Neural progenitor cell (in vitro differentiated cells): ENCODE results near the gene EPHB6. TPM values are rescaled to one million over a fixed set of nuclear protein-coding genes. Genes with fewer than 3 reads are reported as not detected.

Experiments used
- DNase-seq: peaks from one replicate; pipeline ENCODE4 v3.0.0-alpha.2; 2016; ENCODE audit warnings: low spot score
- H2AFZ ChIP-seq: fragments of 200-600 bp; sonication (generic); replicated peaks from 2 replicates; pipeline ENCODE4 v1.6.1; 2016; ENCODE audit warnings: antibody characterized with exemption
- H3F3A ChIP-seq: fragments of 200-600 bp; sonication (generic); 2 replicates; pipeline ENCODE4 v1.6.1; 2016; ENCODE audit warnings: antibody characterized with exemption, low read depth
- H3K27ac ChIP-seq: fragments of 200-600 bp; sonication (generic); 2 replicates; pipeline ENCODE4 v1.5.1; 2016; ENCODE audit warnings: mild to moderate bottlenecking
- H3K27me3 ChIP-seq: fragments of 200-600 bp; sonication (generic); 2 replicates; pipeline ENCODE4 v1.6.1; 2016; ENCODE audit warnings: mild to moderate bottlenecking, moderate library complexity
- H3K36me3 ChIP-seq: fragments of 200-600 bp; sonication (generic); 2 replicates; pipeline ENCODE4 v1.5.1; 2016
- H3K4me1 ChIP-seq: fragments of 200-600 bp; sonication (generic); 2 replicates; pipeline ENCODE4 v1.6.1; 2016; ENCODE audit warnings: mixed run types
- H3K4me2 ChIP-seq: fragments of 200-600 bp; sonication (generic); 2 replicates; pipeline ENCODE4 v1.6.1; 2016
- H3K4me3 ChIP-seq: fragments of 200-600 bp; sonication (generic); 2 replicates; pipeline ENCODE4 v1.5.1; 2016
- H3K79me2 ChIP-seq: fragments of 200-600 bp; sonication (generic); 2 replicates; pipeline ENCODE4 v1.6.1; 2016; ENCODE audit warnings: low read depth
- H3K9ac ChIP-seq: fragments of 200-600 bp; sonication (generic); 2 replicates; pipeline ENCODE4 v1.6.1; 2016
- H3K9me3 ChIP-seq: fragments of 200-600 bp; sonication (generic); 2 replicates; pipeline ENCODE4 v1.5.1; 2016; ENCODE audit warnings: low read depth
- H4K20me1 ChIP-seq: fragments of 200-600 bp; sonication (generic); 2 replicates; pipeline ENCODE4 v1.6.1; 2016; ENCODE audit warnings: low read depth
- H3K27ac Mint-ChIP-seq: 3 replicates; pipeline ENCODE4 v1.8.0; 2021; ENCODE audit warnings: mixed read lengths
- H3K27me3 Mint-ChIP-seq: 2 replicates; pipeline ENCODE4 v1.8.0; 2022; ENCODE audit warnings: low read depth, mild to moderate bottlenecking, inconsistent platforms, moderate library complexity, mixed read lengths; ENCODE audit not compliant: insufficient read depth
- H3K36me3 Mint-ChIP-seq: 3 replicates; pipeline ENCODE4 v1.8.0; 2021; ENCODE audit warnings: mixed read lengths
- H3K4me1 Mint-ChIP-seq: 3 replicates; pipeline ENCODE4 v1.8.0; 2021; ENCODE audit warnings: mixed read lengths
- H3K4me3 Mint-ChIP-seq: 3 replicates; pipeline ENCODE4 v1.8.0; 2021; ENCODE audit warnings: mild to moderate bottlenecking, moderate library complexity, mixed read lengths
- H3K9me3 Mint-ChIP-seq: 3 replicates; pipeline ENCODE4 v1.8.0; 2020; ENCODE audit warnings: mixed read lengths
- EZH2 ChIP-seq: fragments of 200-600 bp; sonication (generic); IDR thresholded peaks from 2 replicates; pipeline ENCODE4 v1.6.1; 2017; ENCODE audit warnings: antibody characterized with exemption, mild to moderate bottlenecking, moderate library complexity
- EZH2phosphoT487 ChIP-seq: fragments of 200-600 bp; sonication (generic); IDR thresholded peaks from 2 replicates; pipeline ENCODE4 v1.6.1; 2017; ENCODE audit warnings: antibody characterized with exemption
- total RNA-seq: library from RNA; depleted of rRNA; stranded (reverse); fragments of >200 nt; gene quantifications from 2 replicates; pipeline ENCODE4 v1.2.3, GENCODE V29; 2015; ENCODE audit warnings: low replicate concordance
- TF ChIP-seq, protein P1 (sequence below): fragments of 200-600 bp; sonication (generic); IDR thresholded peaks from 2 replicates; pipeline ENCODE4 v1.5.1; 2017; ENCODE audit warnings: antibody characterized with exemption, mild to moderate bottlenecking

EPHB6 gene
- total RNA-seq, 1 donor from 2014 or later: 4.8 TPM

DNA sequence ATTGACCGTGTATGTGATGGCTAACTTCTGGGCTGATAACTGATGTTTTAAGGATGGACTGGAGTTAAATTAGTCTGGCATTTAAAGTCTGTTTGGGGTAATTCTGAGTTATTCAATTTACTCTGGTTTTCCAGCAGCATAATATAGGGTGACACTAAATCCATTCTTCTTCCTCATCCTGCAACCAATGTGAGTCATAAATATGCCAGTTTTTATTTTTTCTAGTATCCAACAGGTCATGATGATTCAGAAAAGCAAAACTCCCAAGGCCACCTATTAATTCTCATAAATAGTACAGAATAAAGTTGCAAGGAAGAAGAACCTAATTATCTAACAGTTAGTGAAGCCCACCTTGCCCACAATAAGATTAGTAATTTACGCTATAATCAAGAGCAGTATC, 7.5 kb upstream of the EPHB6 start:
- Mint-ChIP-seq H3K36me3 (no peaks in the 10 kb centered on the region), H3K9me3 (no peaks in the 10 kb centered on the region)

DNA sequence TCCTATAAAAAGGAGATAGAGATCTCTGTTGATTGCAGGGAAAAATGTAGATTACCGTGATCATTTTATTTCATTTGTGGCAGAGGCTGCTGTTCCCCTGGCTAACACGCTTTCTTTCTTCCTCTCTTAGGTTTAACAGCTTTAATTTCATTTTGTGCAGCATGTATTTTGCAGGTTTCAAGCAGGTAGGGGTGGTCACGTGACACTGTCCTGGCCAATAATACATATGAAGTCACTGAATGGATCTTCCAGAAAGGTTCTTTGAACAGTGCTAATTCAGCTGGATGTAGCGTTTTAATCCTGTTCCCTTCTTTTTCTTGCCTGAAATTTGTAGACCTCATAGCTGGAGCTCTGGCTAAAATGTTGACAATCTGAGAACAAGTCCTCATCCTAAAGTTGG, 3.6 kb upstream of the EPHB6 start:
- H3K4me3 Mint-ChIP-seq: no peak overlapping the region
- Histone ChIP-seq H3K4me3 (no peak overlapping the region), H4K20me1 (no peaks in the 10 kb centered on the region), H3K9ac (no peak overlapping the region), H3K36me3 (no peaks in the 10 kb centered on the region), H3K27me3 (peaks cover 14% of the 10 kb centered on the region), H3K27ac (no peak overlapping the region), H3F3A (no peaks in the 10 kb centered on the region), H2AFZ (no peak overlapping the region), H3K4me1 (peaks cover 4% of the 10 kb centered on the region), H3K79me2 (no peaks in the 10 kb centered on the region), H3K4me2 (no peak overlapping the region), H3K9me3 (no peaks in the 10 kb centered on the region)
- TF ChIP-seq EZH2phosphoT487 (no peak), EZH2 (no peak)
- TF ChIP-seq, protein P1, sequence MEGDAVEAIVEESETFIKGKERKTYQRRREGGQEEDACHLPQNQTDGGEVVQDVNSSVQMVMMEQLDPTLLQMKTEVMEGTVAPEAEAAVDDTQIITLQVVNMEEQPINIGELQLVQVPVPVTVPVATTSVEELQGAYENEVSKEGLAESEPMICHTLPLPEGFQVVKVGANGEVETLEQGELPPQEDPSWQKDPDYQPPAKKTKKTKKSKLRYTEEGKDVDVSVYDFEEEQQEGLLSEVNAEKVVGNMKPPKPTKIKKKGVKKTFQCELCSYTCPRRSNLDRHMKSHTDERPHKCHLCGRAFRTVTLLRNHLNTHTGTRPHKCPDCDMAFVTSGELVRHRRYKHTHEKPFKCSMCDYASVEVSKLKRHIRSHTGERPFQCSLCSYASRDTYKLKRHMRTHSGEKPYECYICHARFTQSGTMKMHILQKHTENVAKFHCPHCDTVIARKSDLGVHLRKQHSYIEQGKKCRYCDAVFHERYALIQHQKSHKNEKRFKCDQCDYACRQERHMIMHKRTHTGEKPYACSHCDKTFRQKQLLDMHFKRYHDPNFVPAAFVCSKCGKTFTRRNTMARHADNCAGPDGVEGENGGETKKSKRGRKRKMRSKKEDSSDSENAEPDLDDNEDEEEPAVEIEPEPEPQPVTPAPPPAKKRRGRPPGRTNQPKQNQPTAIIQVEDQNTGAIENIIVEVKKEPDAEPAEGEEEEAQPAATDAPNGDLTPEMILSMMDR: no peak
- no peak for DNase-seq
- peaks cover 3% of the 10 kb centered on the region for H3K4me1 Mint-ChIP-seq
- H3K27ac Mint-ChIP-seq: no peak overlapping the region
- H3K36me3 Mint-ChIP-seq: no peaks in the 10 kb centered on the region
- H3K9me3 Mint-ChIP-seq: no peaks in the 10 kb centered on the region
- peaks cover 21% of the 10 kb centered on the region for H3K27me3 Mint-ChIP-seq

More for the DNA sequence above, 7.5 kb upstream of the EPHB6 start:
- no peaks in the 10 kb centered on the region for H3F3A ChIP-seq
- no peaks in the 10 kb centered on the region for H3K79me2 ChIP-seq
- H3K9ac ChIP-seq: no peak overlapping the region
- peaks cover 4% of the 10 kb centered on the region for H3K27me3 Mint-ChIP-seq
- no peaks in the 10 kb centered on the region for H3K4me1 ChIP-seq
- H3K4me3 Mint-ChIP-seq: no peak overlapping the region
- no peaks in the 10 kb centered on the region for H3K27me3 ChIP-seq
- H3K4me1 Mint-ChIP-seq: no peaks in the 10 kb centered on the region
- H3K4me3 ChIP-seq: no peak overlapping the region
- no peak for TF ChIP-seq EZH2phosphoT487
- TF ChIP-seq, protein P1: no peak
- TF ChIP-seq EZH2: no peak
- no peak overlapping the region for H2AFZ ChIP-seq
- no peak overlapping the region for H3K27ac ChIP-seq
- H4K20me1 ChIP-seq: no peaks in the 10 kb centered on the region
- H3K27ac Mint-ChIP-seq: no peak overlapping the region
- no peak overlapping the region for H3K4me2 ChIP-seq
- H3K36me3 ChIP-seq: no peaks in the 10 kb centered on the region
- no peaks in the 10 kb centered on the region for H3K9me3 ChIP-seq
- DNase-seq: no peak

DNA sequence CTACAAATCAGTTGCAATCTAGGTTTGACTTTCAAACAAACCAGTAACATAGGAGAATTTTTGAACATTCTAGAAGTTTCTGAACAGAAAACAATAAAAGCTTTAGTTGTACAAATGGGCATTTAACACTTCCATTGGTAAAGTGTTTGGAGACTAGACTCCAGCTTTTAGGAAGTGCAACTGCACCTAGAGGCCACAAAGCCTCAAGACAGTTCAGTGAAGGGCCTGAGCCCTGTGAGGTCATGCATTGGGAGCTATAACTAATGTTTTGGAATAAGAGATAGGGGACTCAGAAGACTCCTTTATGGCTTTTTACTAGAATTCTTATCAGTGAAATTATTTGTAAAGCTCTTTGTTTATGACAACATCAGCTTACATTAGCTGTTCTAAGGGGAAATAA, 3.0 kb upstream of the EPHB6 start:
- no peak overlapping the region for H3K9ac ChIP-seq
- H3K79me2 ChIP-seq: no peaks in the 10 kb centered on the region
- H3F3A ChIP-seq: no peaks in the 10 kb centered on the region
- H3K4me3 ChIP-seq: no peak overlapping the region
- H3K4me1 ChIP-seq: peaks cover 4% of the 10 kb centered on the region
- Mint-ChIP-seq H3K36me3 (no peaks in the 10 kb centered on the region), H3K27ac (no peak overlapping the region), H3K4me1 (peaks cover 3% of the 10 kb centered on the region), H3K9me3 (no peaks in the 10 kb centered on the region), H3K4me3 (no peak overlapping the region), H3K27me3 (peaks cover 25% of the 10 kb centered on the region)
- no peaks in the 10 kb centered on the region for H3K36me3 ChIP-seq
- H4K20me1 ChIP-seq: no peaks in the 10 kb centered on the region
- TF ChIP-seq EZH2 (no peak), EZH2phosphoT487 (no peak)
- TF ChIP-seq, protein P1: no peak
- H3K9me3 ChIP-seq: no peaks in the 10 kb centered on the region
- H3K27ac ChIP-seq: no peak overlapping the region
- H3K4me2 ChIP-seq: no peak overlapping the region
- DNase-seq: no peak
- H2AFZ ChIP-seq: no peak overlapping the region
- H3K27me3 ChIP-seq: peaks cover 14% of the 10 kb centered on the region
